ENCODE measurements around the gene TM9SF1. TPM values are rescaled to one million over a fixed set of nuclear protein-coding genes. Genes with fewer than 3 reads are reported as not detected.

TM9SF1 gene
- total and polyA plus RNA-seq, 9 of the 15 experiments (the other 6 are each of a cell fraction or from before 2014, with no cell fraction given) = 5.3 to 20.3 (median 11.8) TPM

- TF ChIP-seq SMARCA4 (IDR thresholded peaks at IDR 0.05) = 0 out of 2 replicates have a peak, but pooled peaks have one; percentile 39
- no peak for TF ChIP-seq CEBPG (CRISPR knock-in tag; IDR thresholded peaks at IDR 0.05)
- TF ChIP-seq CEBPG (tag; conservative IDR thresholded peaks at IDR 0.05 in 1 of 2, IDR thresholded peaks at IDR 0.05 in 1 of 2) = no peak
- no peak for TF ChIP-seq MCM2 (IDR thresholded peaks at IDR 0.05; ENCODE audit: low read depth)
- no peak for TF ChIP-seq ELF2 (CRISPR knock-in tag; IDR thresholded peaks at IDR 0.05)
- TF ChIP-seq MYBL2 (IDR thresholded peaks at IDR 0.05; ENCODE audit: low read depth) = no peak
- no peak for TF ChIP-seq MYBL2 (CRISPR knock-in tag; IDR thresholded peaks at IDR 0.05; ENCODE audit: borderline replicate concordance)
- TF ChIP-seq TSC22D4 (tag; IDR thresholded peaks at IDR 0.05) = no peak
- no peak for TF ChIP-seq KAT8 (IDR thresholded peaks at IDR 0.05; ENCODE audit: low read depth)
- no peak for TF ChIP-seq ZNF764 (CRISPR knock-in tag; IDR thresholded peaks at IDR 0.05; ENCODE audit: low read depth)
- TF ChIP-seq TSHZ1 (CRISPR knock-in tag; IDR thresholded peaks at IDR 0.05) = no peak
- TF ChIP-seq, protein P1, sequence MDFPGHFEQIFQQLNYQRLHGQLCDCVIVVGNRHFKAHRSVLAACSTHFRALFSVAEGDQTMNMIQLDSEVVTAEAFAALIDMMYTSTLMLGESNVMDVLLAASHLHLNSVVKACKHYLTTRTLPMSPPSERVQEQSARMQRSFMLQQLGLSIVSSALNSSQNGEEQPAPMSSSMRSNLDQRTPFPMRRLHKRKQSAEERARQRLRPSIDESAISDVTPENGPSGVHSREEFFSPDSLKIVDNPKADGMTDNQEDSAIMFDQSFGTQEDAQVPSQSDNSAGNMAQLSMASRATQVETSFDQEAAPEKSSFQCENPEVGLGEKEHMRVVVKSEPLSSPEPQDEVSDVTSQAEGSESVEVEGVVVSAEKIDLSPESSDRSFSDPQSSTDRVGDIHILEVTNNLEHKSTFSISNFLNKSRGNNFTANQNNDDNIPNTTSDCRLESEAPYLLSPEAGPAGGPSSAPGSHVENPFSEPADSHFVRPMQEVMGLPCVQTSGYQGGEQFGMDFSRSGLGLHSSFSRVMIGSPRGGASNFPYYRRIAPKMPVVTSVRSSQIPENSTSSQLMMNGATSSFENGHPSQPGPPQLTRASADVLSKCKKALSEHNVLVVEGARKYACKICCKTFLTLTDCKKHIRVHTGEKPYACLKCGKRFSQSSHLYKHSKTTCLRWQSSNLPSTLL (IDR thresholded peaks at IDR 0.05) = 0 out of 2 replicates have a peak, but pooled peaks have one; percentile 27
- TF ChIP-seq, protein P2, sequence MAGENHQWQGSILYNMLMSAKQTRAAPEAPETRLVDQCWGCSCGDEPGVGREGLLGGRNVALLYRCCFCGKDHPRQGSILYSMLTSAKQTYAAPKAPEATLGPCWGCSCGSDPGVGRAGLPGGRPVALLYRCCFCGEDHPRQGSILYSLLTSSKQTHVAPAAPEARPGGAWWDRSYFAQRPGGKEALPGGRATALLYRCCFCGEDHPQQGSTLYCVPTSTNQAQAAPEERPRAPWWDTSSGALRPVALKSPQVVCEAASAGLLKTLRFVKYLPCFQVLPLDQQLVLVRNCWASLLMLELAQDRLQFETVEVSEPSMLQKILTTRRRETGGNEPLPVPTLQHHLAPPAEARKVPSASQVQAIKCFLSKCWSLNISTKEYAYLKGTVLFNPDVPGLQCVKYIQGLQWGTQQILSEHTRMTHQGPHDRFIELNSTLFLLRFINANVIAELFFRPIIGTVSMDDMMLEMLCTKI (IDR thresholded peaks at IDR 0.05; ENCODE audit: partially characterized antibody) = no peak
- peak; percentile 66; the same call in 1 of the 2 replicates for TF ChIP-seq JUND (IDR thresholded peaks at IDR 0.05; ENCODE audit: borderline replicate concordance, low read depth, low read length)
- peak; percentile 47; the same call in 1 of the 3 replicates for TF ChIP-seq JUND (tag; IDR thresholded peaks at IDR 0.05; ENCODE audit: borderline replicate concordance, low read depth, low read length)
- TF ChIP-seq ZNF174 (CRISPR knock-in tag; IDR thresholded peaks at IDR 0.05) = no peak
- peak; percentile 81 for TF ChIP-seq ZNF384 (IDR thresholded peaks at IDR 0.05; ENCODE audit: low read depth, low read length)
- no peak for TF ChIP-seq ZNF133 (CRISPR knock-in tag; IDR thresholded peaks at IDR 0.05)
- no peak for TF ChIP-seq HNRNPLL (IDR thresholded peaks at IDR 0.05; ENCODE audit: low read depth, low read length, poor library complexity, severe bottlenecking)
- no peak for TF ChIP-seq RHOXF2B (CRISPR knock-in tag; conservative IDR thresholded peaks at IDR 0.05)
- TF ChIP-seq, protein P3, sequence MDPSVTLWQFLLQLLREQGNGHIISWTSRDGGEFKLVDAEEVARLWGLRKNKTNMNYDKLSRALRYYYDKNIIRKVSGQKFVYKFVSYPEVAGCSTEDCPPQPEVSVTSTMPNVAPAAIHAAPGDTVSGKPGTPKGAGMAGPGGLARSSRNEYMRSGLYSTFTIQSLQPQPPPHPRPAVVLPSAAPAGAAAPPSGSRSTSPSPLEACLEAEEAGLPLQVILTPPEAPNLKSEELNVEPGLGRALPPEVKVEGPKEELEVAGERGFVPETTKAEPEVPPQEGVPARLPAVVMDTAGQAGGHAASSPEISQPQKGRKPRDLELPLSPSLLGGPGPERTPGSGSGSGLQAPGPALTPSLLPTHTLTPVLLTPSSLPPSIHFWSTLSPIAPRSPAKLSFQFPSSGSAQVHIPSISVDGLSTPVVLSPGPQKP (CRISPR knock-in tag; IDR thresholded peaks at IDR 0.05) = no peak
These were observed 48.1 kb upstream of the TM9SF1 start (continued) for GRCh38 chr14:24243336-24243836.
